Osteocyte (in vitro differentiated cells): ENCODE measurements around the gene EMB. TPM values are rescaled to one million over a fixed set of nuclear protein-coding genes. Genes with fewer than 3 reads are reported as not detected.
"Not testable (repeated sequence)": the region's sequence is repeated elsewhere in the genome, so short reads cannot be mapped to it uniquely, and the experiment has no call there.

ENCODE experiments used
- DNase-seq: peaks from one replicate; pipeline ENCODE4 v3.0.0; 2021; ENCODE audit warnings: mixed read lengths; ENCODE audit not compliant: unreplicated experiment; ENCODE audit errors: extremely low spot score
- H3K27ac Mint-ChIP-seq: one replicate; pipeline ENCODE4 v1.8.0; 2021; ENCODE audit warnings: mild to moderate bottlenecking, mixed read lengths; ENCODE audit not compliant: unreplicated experiment
- H3K27me3 Mint-ChIP-seq: one replicate; pipeline ENCODE4 v1.8.0; 2021; ENCODE audit warnings: mixed read lengths; ENCODE audit not compliant: unreplicated experiment
- H3K36me3 Mint-ChIP-seq: one replicate; pipeline ENCODE4 v1.8.0; 2021; ENCODE audit warnings: mixed read lengths; ENCODE audit not compliant: unreplicated experiment
- H3K4me1 Mint-ChIP-seq: one replicate; pipeline ENCODE4 v1.8.0; 2021; ENCODE audit warnings: mixed read lengths; ENCODE audit not compliant: unreplicated experiment
- H3K4me3 Mint-ChIP-seq: one replicate; pipeline ENCODE4 v1.8.0; 2021; ENCODE audit warnings: mild to moderate bottlenecking, moderate library complexity, mixed read lengths; ENCODE audit not compliant: unreplicated experiment
- H3K9me3 Mint-ChIP-seq: one replicate; pipeline ENCODE4 v1.8.0; 2021; ENCODE audit warnings: mixed read lengths; ENCODE audit not compliant: unreplicated experiment
- CTCF ChIP-seq: fragments of 200-600 bp; sonication (generic); IDR thresholded peaks from 2 replicates; pipeline ENCODE4 v1.5.0; 2021; ENCODE audit warnings: antibody characterized with exemption, mild to moderate bottlenecking, moderate library complexity
- long read RNA-seq: library from polyadenylated mRNA; unstranded; transcript quantifications from one replicate; pipeline ENCODE4 v2.0.0, GENCODE V29; 2021
- total RNA-seq: library from RNA; stranded (reverse); gene quantifications from 2 replicates; pipeline ENCODE4 v1.2.1, GENCODE V29; 2021

The EMB gene
- total RNA-seq: 3.3 and 3.7 TPM in 2 replicates
- long read RNA-seq, full-length matches to known transcripts: 8 of 11 reads
- long read RNA-seq, partial matches to known transcripts: 2 of 11 reads
- long read RNA-seq, other reads (novel, unspliced or antisense): 1 of 11 reads

- Mint-ChIP-seq H3K36me3 (no peaks in the 10 kb centered on the region), H3K27me3 (peaks cover 11% of the 10 kb centered on the region), H3K4me3 (peak within 1 kb of the TSS; percentile 74), H3K9me3 (no peaks in the 10 kb centered on the region), H3K4me1 (peaks cover 6% of the 10 kb centered on the region), H3K27ac (no peak within 1 kb of the TSS)
- peak; percentile 20 for TF ChIP-seq CTCF
- DNase-seq: no peak
Observed at GRCh38 chr5:50440651-50441492, at the start of gene EMB. Gene EMB (minus strand): TSS chr5:50441288. CDS start chr5:50441151, 137 bp downstream.

- not testable (repeated sequence) for H3K9me3 Mint-ChIP-seq, H3K4me3 Mint-ChIP-seq, H3K27ac Mint-ChIP-seq, DNase-seq, H3K36me3 Mint-ChIP-seq, H3K27me3 Mint-ChIP-seq, H3K4me1 Mint-ChIP-seq
Observed at GRCh38 chr5:50489491-50489890, 48.4 kb upstream of the EMB start.

GRCh38 chr5:50478790-50479189 is 37.7 kb upstream of the EMB start:
- H3K36me3 Mint-ChIP-seq, DNase-seq, H3K4me1 Mint-ChIP-seq, H3K27me3 Mint-ChIP-seq, H3K4me3 Mint-ChIP-seq, H3K27ac Mint-ChIP-seq: not testable (repeated sequence)
- H3K9me3 Mint-ChIP-seq: peaks cover 14% of the 10 kb centered on the region

- no peaks in the 10 kb centered on the region for H3K27me3 Mint-ChIP-seq
- no peaks in the 10 kb centered on the region for H3K4me1 Mint-ChIP-seq
- peaks cover 18% of the 10 kb centered on the region for H3K9me3 Mint-ChIP-seq
- H3K4me3 Mint-ChIP-seq: no peak overlapping the region
- no peaks in the 10 kb centered on the region for H3K36me3 Mint-ChIP-seq
- TF ChIP-seq CTCF: no peak
- no peak overlapping the region for H3K27ac Mint-ChIP-seq
- DNase-seq: no peak
Observed at GRCh38 chr5:50476549-50476948, 35.5 kb upstream of the EMB start.

GRCh38 chr5:50465015-50465414 is 23.9 kb upstream of the EMB start:
- not testable (repeated sequence) for H3K4me1 Mint-ChIP-seq, H3K36me3 Mint-ChIP-seq, H3K27me3 Mint-ChIP-seq, H3K4me3 Mint-ChIP-seq, H3K27ac Mint-ChIP-seq
- peak; percentile 83 for DNase-seq
- peaks cover 26% of the 10 kb centered on the region for H3K9me3 Mint-ChIP-seq

- peaks cover 20% of the 10 kb centered on the region for H3K9me3 Mint-ChIP-seq
Observed at GRCh38 chr5:50463726-50464125, 22.6 kb upstream of the EMB start.

More at GRCh38 chr5:50463726-50464125, 22.6 kb upstream of the EMB start:
- no peak overlapping the region for H3K4me3 Mint-ChIP-seq
- no peak overlapping the region for H3K27ac Mint-ChIP-seq
- H3K27me3 Mint-ChIP-seq: no peaks in the 10 kb centered on the region
- H3K36me3 Mint-ChIP-seq: no peaks in the 10 kb centered on the region
- H3K4me1 Mint-ChIP-seq: no peaks in the 10 kb centered on the region
- no peak for TF ChIP-seq CTCF
- DNase-seq: no peak
